Measurements from ENCODE around the gene FGR. TPM values are rescaled to one million over a fixed set of nuclear protein-coding genes. Genes with fewer than 3 reads are reported as not detected.
A peak's percentile ranks its signal among the peaks of the same experiment; 100 is the strongest.

FGR gene
- polyA plus RNA-seq, 1 of the 3 experiments (the other 2 are of a cell fraction) = not detected

DNA sequence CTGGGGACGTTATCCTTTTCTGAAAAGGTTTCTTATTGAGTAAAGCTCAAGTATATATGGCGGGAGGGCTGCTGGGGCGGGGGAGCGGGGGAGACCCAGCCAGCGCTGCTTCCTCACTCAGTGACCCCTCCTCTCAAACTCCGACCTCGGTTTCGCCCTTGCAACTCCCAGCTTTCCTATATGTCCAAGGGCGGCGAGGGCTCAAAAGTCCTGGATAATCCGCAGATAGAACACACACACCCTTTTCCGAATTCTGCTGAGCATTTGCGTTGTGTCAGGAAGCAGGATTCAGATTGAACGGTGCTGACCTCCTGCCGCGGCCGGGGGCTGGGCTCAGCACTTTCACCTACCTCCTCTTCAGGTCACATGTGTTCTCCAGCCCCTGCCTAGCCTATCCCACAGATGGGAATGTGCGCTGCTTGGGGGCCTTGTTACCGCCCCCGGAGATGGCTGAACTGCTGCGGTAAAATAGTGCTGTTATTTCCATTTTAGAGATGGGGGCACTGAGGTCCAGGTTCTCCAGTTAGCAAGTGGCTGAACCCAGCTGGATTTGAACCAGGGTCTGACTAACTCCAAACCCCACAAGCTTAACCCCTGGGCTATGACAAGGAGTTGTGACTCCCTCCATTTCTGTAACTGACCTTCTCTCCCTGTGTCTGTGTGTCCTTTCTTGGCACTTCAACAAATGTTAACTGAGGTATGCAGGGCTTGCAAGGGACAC is 30.2 kb downstream of the FGR start:
- H3K36me3 ChIP-seq (replicated peaks in 1 of 2; ENCODE audit: control insufficient read depth in 1 of 2, insufficient read depth in 2 of 2, low read length in 1 of 2) = no peaks in the 10 kb centered on the region
- H3K27ac ChIP-seq (ENCODE audit: low read depth in 2 of 2, low read length in 1 of 2) = no peak overlapping the region; a peak in 1 of 4 replicates
- H4K20me1 ChIP-seq (ENCODE audit: insufficient read depth) = peaks cover 28% of the 10 kb centered on the region
- peaks cover 25 to 31% of the 10 kb centered on the region in 2 experiments for H3K4me1 ChIP-seq (ENCODE audit: control insufficient read depth in 1 of 2, insufficient read depth in 2 of 2, low read depth in 1 of 2, low read length in 1 of 2)
- no peak for DNase-seq
- H3F3A ChIP-seq (replicated peaks; ENCODE audit: insufficient read depth) = peaks cover 28% of the 10 kb centered on the region
- WGBS (ENCODE audit: low lambda C conversion rate) = 46% methylated on average over 17 of the region's 21 CpGs
- TF ChIP-seq SIN3A (IDR thresholded peaks at IDR 0.05; ENCODE audit: borderline replicate concordance, low read depth, low read length) (no peak), MXI1 (IDR thresholded peaks at IDR 0.05; ENCODE audit: low read depth, low read length) (no peak), RXRA (IDR thresholded peaks at IDR 0.05; ENCODE audit: borderline replicate concordance, low read depth) (no peak), RCOR1 (IDR thresholded peaks at IDR 0.05; ENCODE audit: low read length) (no peak), ELF1 (IDR thresholded peaks at IDR 0.05) (no peak), GABPA (IDR thresholded peaks at IDR 0.05; ENCODE audit: low read depth) (no peak), RAD21 (IDR thresholded peaks at IDR 0.05; ENCODE audit: low read length) (no peak), TAF1 (IDR thresholded peaks at IDR 0.05; ENCODE audit: borderline replicate concordance, low read depth, low read length) (no peak), FOSL2 (IDR thresholded peaks at IDR 0.05; ENCODE audit: borderline replicate concordance, low read depth) (no peak), TEAD4 (IDR thresholded peaks at IDR 0.05; ENCODE audit: borderline replicate concordance, insufficient read depth) (no peak), RFX5 (IDR thresholded peaks at IDR 0.05; ENCODE audit: low read length) (no peak), EP300 (IDR thresholded peaks at IDR 0.05; ENCODE audit: borderline replicate concordance in 1 of 2, low read depth in 1 of 2, low read length in 1 of 2) (no peak), CHD2 (IDR thresholded peaks at IDR 0.05; ENCODE audit: low read length, partially characterized antibody) (no peak), MEF2A (IDR thresholded peaks at IDR 0.05; ENCODE audit: borderline replicate concordance, low read depth) (no peak), EZH2phosphoT487 (IDR thresholded peaks at IDR 0.05; ENCODE audit: borderline replicate concordance, low read depth) (no peak), NFIC (IDR thresholded peaks at IDR 0.05; ENCODE audit: borderline replicate concordance) (no peak), YY1 (IDR thresholded peaks at IDR 0.05; ENCODE audit: low read depth) (no peak)
- TF ChIP-seq, protein P1, sequence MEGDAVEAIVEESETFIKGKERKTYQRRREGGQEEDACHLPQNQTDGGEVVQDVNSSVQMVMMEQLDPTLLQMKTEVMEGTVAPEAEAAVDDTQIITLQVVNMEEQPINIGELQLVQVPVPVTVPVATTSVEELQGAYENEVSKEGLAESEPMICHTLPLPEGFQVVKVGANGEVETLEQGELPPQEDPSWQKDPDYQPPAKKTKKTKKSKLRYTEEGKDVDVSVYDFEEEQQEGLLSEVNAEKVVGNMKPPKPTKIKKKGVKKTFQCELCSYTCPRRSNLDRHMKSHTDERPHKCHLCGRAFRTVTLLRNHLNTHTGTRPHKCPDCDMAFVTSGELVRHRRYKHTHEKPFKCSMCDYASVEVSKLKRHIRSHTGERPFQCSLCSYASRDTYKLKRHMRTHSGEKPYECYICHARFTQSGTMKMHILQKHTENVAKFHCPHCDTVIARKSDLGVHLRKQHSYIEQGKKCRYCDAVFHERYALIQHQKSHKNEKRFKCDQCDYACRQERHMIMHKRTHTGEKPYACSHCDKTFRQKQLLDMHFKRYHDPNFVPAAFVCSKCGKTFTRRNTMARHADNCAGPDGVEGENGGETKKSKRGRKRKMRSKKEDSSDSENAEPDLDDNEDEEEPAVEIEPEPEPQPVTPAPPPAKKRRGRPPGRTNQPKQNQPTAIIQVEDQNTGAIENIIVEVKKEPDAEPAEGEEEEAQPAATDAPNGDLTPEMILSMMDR (IDR thresholded peaks at IDR 0.05) = no peak
- TF ChIP-seq, protein P2, sequence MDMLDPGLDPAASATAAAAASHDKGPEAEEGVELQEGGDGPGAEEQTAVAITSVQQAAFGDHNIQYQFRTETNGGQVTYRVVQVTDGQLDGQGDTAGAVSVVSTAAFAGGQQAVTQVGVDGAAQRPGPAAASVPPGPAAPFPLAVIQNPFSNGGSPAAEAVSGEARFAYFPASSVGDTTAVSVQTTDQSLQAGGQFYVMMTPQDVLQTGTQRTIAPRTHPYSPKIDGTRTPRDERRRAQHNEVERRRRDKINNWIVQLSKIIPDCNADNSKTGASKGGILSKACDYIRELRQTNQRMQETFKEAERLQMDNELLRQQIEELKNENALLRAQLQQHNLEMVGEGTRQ (IDR thresholded peaks at IDR 0.05; ENCODE audit: borderline replicate concordance, low read depth, low read length) = no peak
- TF ChIP-seq, protein P3, sequence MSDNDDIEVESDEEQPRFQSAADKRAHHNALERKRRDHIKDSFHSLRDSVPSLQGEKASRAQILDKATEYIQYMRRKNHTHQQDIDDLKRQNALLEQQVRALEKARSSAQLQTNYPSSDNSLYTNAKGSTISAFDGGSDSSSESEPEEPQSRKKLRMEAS (IDR thresholded peaks at IDR 0.05; ENCODE audit: low read depth) = no peak
- H3K79me2 ChIP-seq (ENCODE audit: insufficient read depth) = peaks cover 36% of the 10 kb centered on the region
- peak overlapping the region; percentile 100; the same call in 1 of the 2 replicates for H3K4me2 ChIP-seq
- no peaks in the 10 kb centered on the region for H3K9me3 ChIP-seq
- no peak overlapping the region for H3K9ac ChIP-seq
- ChIA-PET CTCF (interaction anchor here (0.7 to 27.7 kb wide), 29 partner anchors 13 to 559 kb away, joined by 3 to 603 read pairs (median 4); partner anchors contain the start of gene IFI6), POLR2A (interaction anchor here (0.6 to 1.3 kb wide), 4 partner anchors 34 to 267 kb away, joined by 3 to 4 read pairs (median 4); partner anchors contain the start of gene WASF2)
- no peaks in the 10 kb centered on the region for H3K27me3 ChIP-seq (ENCODE audit: insufficient read depth)
- H3K4me3 ChIP-seq (ENCODE audit: low read depth in 2 of 2, low read length in 1 of 2) = peak overlapping the region; percentile 92; a peak in 3 of 4 replicates
- H3K9me2 ChIP-seq = no peaks in the 10 kb centered on the region
- 0 out of 2 replicates have a peak overlapping the region, but pooled peaks have one; percentile 92 for H2AFZ ChIP-seq (ENCODE audit: low read depth)
